ENCODE results near the gene MVD. TPM values are rescaled to one million over a fixed set of nuclear protein-coding genes. Genes with fewer than 3 reads are reported as not detected.

MVD gene
- total and polyA plus RNA-seq, 2 donors, result 14.8 to 35.7 TPM

DNA sequence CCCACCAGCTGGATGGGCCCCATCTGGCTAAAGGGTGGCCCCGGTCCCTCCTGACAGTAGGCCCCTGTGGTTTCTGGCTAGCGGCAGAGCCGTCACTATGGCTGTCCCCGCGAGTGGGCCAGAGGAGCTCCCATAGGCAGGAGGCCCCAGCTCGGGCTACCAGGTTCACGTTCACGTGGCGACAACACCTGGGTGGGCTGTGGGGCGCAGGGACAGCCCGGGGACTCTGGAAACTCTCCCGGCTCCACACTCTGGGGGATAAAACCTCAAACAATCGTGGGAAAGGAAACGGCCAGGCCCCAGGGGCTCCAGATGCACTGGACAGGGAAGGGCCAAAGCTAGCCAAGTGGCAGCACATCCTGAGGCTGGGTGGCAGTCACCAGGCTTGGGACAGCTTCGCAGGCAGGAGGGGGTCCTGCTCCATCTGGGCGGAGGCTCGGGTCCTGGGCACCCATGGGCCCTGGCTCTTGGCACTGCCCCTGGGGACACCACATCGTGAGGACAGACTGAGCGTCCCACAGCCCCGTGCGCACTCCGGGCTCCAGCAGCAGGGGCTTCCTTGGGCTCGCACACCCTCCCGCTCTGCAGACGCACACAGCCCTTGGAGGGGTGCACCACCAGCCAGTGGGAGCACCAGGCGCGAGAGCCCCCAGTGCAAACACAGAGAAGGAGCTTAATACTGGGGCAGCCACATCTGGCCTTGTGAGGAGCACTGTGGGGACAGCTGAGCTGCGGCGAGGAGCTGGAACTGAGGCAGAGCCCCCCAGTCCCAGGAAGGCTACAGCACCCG lies 38.9 kb upstream of the MVD start:
- Histone ChIP-seq H3K27ac (ENCODE audit: low read depth) (no peak overlapping the region), H3K4me1 (ENCODE audit: insufficient read depth) (no peaks in the 10 kb centered on the region)
- WGBS, result 78% methylated on average over 30 of the region's 30 CpGs

GRCh38 chr16:88700636-88701482 lies 38.0 kb upstream of the MVD start:
- 60% methylated on average over 42 of the region's 42 CpGs for WGBS
- H3K4me3 ChIP-seq (ENCODE audit: low read depth, low read length), result peak overlapping the region; percentile 13
- no peaks in the 10 kb centered on the region for H3K4me1 ChIP-seq (ENCODE audit: insufficient read depth)
- peaks cover 6% of the 10 kb centered on the region for H3K36me3 ChIP-seq (ENCODE audit: insufficient read depth)
- DNase-seq (ENCODE audit: extremely low spot score), result no peak
- H3K27ac ChIP-seq (ENCODE audit: low read depth), result peak overlapping the region; percentile 58

More for the DNA sequence above, 38.9 kb upstream of the MVD start:
- Histone ChIP-seq H3K36me3 (ENCODE audit: insufficient read depth) (peaks cover 6% of the 10 kb centered on the region), H3K4me3 (ENCODE audit: low read depth, low read length) (no peak overlapping the region)
- no peak for DNase-seq (ENCODE audit: extremely low spot score)

GRCh38 chr16:88700322-88700635 lies 37.4 kb upstream of the MVD start:
- no peak overlapping the region for H3K4me3 ChIP-seq (ENCODE audit: low read depth, low read length)
- H3K36me3 ChIP-seq (ENCODE audit: insufficient read depth), result peaks cover 6% of the 10 kb centered on the region
- H3K27ac ChIP-seq (ENCODE audit: low read depth), result no peak overlapping the region
- no peaks in the 10 kb centered on the region for H3K4me1 ChIP-seq (ENCODE audit: insufficient read depth)
- 84% methylated on average over 14 of the region's 14 CpGs for WGBS
- no peak for DNase-seq (ENCODE audit: extremely low spot score)

- H3K36me3 ChIP-seq (ENCODE audit: insufficient read depth), result peaks cover 6% of the 10 kb centered on the region
- no peak overlapping the region for H3K4me3 ChIP-seq (ENCODE audit: low read depth, low read length)
- no peaks in the 10 kb centered on the region for H3K4me1 ChIP-seq (ENCODE audit: insufficient read depth)
- WGBS, result 94% methylated on average over 16 of the region's 16 CpGs
- H3K27ac ChIP-seq (ENCODE audit: low read depth), result no peak overlapping the region
- DNase-seq (ENCODE audit: extremely low spot score), result no peak
Observed at GRCh38 chr16:88699180-88699579, 36.3 kb upstream of the MVD start.

DNA sequence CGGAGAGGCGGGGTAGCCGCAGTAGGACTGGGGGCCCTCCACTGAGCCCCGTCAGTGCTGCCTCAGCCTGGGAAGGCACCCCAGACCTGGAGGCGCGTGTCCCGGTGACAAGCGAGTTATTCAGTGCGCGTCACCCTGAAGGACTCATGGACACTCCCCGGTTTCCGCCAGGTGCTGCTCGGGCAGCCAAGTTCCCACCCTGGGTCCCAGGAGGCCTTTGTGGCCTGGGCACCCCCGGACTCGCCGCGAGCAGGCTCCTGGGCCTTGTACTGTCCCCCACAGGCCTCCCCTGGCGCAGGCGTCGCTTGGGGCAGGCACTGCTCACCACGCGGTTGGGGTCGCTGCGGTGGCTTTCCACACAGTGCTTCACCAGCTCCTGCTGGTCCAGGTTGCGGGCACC lies 35.8 kb upstream of the MVD start:
- peaks cover 6% of the 10 kb centered on the region for H3K36me3 ChIP-seq (ENCODE audit: insufficient read depth)
- H3K4me3 ChIP-seq (ENCODE audit: low read depth, low read length), result no peak overlapping the region
- H3K4me1 ChIP-seq (ENCODE audit: insufficient read depth), result no peaks in the 10 kb centered on the region
- no peak for DNase-seq (ENCODE audit: extremely low spot score)
- WGBS, result 95% methylated on average over 25 of the region's 25 CpGs
- H3K27ac ChIP-seq (ENCODE audit: low read depth), result no peak overlapping the region

DNA sequence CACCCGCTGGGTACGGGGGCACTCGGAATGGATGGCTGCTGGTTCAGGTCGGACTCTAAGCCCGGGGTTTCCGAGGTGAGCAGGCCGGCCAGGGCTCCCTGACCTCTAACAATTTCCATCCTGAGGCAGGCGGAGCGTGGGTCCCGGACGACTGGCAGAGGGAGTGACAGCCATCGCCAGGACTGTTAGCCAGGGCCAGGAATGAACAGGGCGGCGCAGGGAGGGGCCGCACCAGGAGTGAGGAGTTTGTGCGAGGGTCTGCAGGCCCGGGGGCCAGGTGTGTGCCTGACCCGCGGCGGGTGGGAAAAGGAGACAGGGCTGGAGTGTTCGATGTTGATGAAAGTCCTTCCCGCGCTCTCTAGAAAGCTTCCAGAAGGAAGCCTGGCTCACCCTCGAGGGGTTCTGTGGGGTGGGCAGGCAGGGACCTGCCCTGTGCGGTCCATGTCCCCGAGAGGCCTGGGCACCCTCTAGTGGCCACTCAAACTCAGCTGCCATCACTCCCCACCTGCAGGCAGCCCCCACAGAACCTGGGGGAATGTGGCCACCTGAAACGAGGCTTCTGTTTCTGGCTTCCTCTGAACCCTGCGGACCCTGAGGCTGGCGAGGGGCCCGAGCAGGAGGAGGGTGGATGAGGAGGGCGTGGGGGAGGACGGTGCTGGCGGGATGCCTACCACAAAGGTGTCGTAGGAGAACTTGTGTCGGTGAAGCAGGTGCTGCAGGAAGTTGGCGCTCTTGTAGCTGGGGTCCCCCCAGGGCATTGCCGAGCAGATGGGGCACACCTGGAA lies 35.1 kb upstream of the MVD start:
- 87% methylated on average over 37 of the region's 37 CpGs for WGBS
- H3K4me3 ChIP-seq (ENCODE audit: low read depth, low read length), result no peak overlapping the region
- H3K27ac ChIP-seq (ENCODE audit: low read depth), result no peak overlapping the region
- H3K4me1 ChIP-seq (ENCODE audit: insufficient read depth), result no peaks in the 10 kb centered on the region
- DNase-seq (ENCODE audit: extremely low spot score), result no peak
- H3K36me3 ChIP-seq (ENCODE audit: insufficient read depth), result peaks cover 6% of the 10 kb centered on the region

DNA sequence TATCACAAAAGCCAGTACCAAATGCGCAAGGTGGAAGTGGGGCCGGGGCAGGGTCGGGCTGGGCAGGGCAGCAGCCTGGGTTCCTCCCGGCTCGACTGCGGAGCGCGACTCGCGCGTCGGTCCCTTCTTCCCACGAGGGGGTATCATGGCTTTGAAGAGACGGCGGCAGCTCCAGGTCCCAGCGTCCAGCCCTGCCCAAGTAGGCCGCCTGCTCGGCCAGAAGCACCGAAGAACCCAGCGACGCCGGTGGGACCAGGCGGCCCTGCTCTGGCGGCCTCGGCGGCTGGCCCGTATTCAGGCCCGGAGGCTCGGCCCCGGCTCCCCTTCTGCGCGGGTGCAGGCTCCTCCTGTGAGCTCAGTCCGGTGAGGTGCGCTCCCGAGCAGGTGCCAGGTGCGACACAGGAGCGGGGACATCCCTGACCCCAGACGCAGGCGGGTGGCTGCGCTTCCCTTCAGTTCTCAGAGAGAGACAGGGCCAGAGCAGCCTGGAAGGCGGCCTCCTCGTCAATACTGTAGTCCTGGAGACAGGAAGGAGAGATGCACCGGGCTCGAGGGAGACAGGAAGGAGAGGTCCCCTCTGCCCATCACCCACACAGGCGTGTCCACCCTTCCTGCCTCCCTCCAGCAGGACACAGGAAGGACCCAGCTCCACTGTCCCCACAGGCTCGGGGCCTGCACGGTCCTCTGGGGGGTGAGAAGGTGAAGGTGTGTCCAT lies 34.4 kb upstream of the MVD start:
- no peak for DNase-seq (ENCODE audit: extremely low spot score)
- WGBS, result 91% methylated on average over 47 of the region's 47 CpGs
- Histone ChIP-seq H3K27ac (ENCODE audit: low read depth) (no peak overlapping the region), H3K4me3 (ENCODE audit: low read depth, low read length) (no peak overlapping the region), H3K4me1 (ENCODE audit: insufficient read depth) (no peaks in the 10 kb centered on the region), H3K36me3 (ENCODE audit: insufficient read depth) (peaks cover 6% of the 10 kb centered on the region)

DNA sequence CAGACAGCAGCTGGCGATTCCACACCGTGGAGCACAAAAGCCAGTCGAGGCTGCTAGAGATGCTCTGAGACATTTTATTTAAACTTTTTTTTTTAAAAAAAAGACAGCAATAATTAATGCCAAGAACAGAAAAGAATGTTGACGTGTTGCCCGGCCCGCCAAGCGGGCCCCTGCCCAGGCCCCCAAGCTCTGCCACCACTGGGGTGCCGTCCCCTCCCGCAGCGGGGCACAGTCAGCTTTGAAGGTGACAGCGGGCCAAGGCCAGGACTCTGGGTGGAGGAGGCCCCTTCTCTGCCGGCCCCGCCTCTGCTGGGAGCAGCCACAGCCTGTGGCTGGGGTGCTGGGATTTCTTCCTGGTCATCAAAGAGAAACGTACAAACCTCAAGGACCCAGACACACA lies 33.5 kb upstream of the MVD start:
- DNase-seq (ENCODE audit: extremely low spot score), result no peak
- Histone ChIP-seq H3K27ac (ENCODE audit: low read depth) (no peak overlapping the region), H3K4me1 (ENCODE audit: insufficient read depth) (no peaks in the 10 kb centered on the region), H3K4me3 (ENCODE audit: low read depth, low read length) (no peak overlapping the region), H3K36me3 (ENCODE audit: insufficient read depth) (peaks cover 6% of the 10 kb centered on the region)
- WGBS, result 82% methylated on average over 14 of the region's 14 CpGs

- no peak overlapping the region for H3K4me3 ChIP-seq (ENCODE audit: low read depth, low read length)
- 91% methylated on average over 7 of the region's 7 CpGs for WGBS
- H3K27ac ChIP-seq (ENCODE audit: low read depth), result no peak overlapping the region
- DNase-seq (ENCODE audit: extremely low spot score), result no peak
- peaks cover 6% of the 10 kb centered on the region for H3K36me3 ChIP-seq (ENCODE audit: insufficient read depth)
- no peaks in the 10 kb centered on the region for H3K4me1 ChIP-seq (ENCODE audit: insufficient read depth)
Observed at GRCh38 chr16:88695753-88696152, 32.9 kb upstream of the MVD start.

DNA sequence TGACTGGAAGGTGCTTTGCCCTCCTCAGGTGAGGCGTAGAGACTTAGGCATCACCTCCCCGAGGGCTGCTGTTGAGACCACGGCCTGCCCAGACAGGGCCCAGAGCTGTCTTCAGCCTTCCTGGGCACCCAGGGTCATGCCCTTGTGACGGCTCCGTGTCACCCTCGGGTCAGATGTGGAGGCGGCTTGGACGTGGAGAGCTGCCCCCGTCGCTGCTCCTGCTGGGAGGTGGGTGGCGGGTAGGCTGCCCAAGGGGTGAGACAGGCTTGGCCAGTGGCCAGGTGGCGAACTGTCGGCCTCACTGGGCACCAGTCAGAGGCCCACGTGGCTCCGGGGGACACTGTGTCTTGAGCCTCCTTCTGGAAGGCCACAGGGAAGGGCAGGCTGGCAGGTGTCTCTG lies 32.3 kb upstream of the MVD start:
- WGBS, result 81% methylated on average over 15 of the region's 15 CpGs
- peaks cover 6% of the 10 kb centered on the region for H3K36me3 ChIP-seq (ENCODE audit: insufficient read depth)
- H3K27ac ChIP-seq (ENCODE audit: low read depth), result no peak overlapping the region
- H3K4me3 ChIP-seq (ENCODE audit: low read depth, low read length), result no peak overlapping the region
- H3K4me1 ChIP-seq (ENCODE audit: insufficient read depth), result no peaks in the 10 kb centered on the region
- no peak for DNase-seq (ENCODE audit: extremely low spot score)

GRCh38 chr16:88694221-88695087 lies 31.6 kb upstream of the MVD start:
- Histone ChIP-seq H3K27ac (ENCODE audit: low read depth) (no peak overlapping the region), H3K36me3 (ENCODE audit: insufficient read depth) (peaks cover 6% of the 10 kb centered on the region), H3K4me3 (ENCODE audit: low read depth, low read length) (no peak overlapping the region), H3K4me1 (ENCODE audit: insufficient read depth) (no peaks in the 10 kb centered on the region)
- WGBS, result 89% methylated on average over 37 of the region's 37 CpGs
- no peak for DNase-seq (ENCODE audit: extremely low spot score)

- WGBS, result 89% methylated on average over 39 of the region's 39 CpGs
- H3K4me3 ChIP-seq (ENCODE audit: low read depth, low read length), result no peak overlapping the region
- H3K4me1 ChIP-seq (ENCODE audit: insufficient read depth), result no peaks in the 10 kb centered on the region
- no peak overlapping the region for H3K27ac ChIP-seq (ENCODE audit: low read depth)
- DNase-seq (ENCODE audit: extremely low spot score), result no peak
- H3K36me3 ChIP-seq (ENCODE audit: insufficient read depth), result peaks cover 6% of the 10 kb centered on the region
Observed at GRCh38 chr16:88693420-88694177, 30.7 kb upstream of the MVD start.

Data from urinary bladder (tissue), 4 donors.